GM19395 (cell line): ENCODE data around the gene RBPJ.

ENCODE experiments used
- ATAC-seq: cut with Tn5 transposase; IDR thresholded peaks from one replicate; pipeline ENCODE4 v1.9.1; 2021; ENCODE audit warnings: mild to moderate bottlenecking, moderate library complexity; ENCODE audit not compliant: unreplicated experiment

RBPJ gene

DNA sequence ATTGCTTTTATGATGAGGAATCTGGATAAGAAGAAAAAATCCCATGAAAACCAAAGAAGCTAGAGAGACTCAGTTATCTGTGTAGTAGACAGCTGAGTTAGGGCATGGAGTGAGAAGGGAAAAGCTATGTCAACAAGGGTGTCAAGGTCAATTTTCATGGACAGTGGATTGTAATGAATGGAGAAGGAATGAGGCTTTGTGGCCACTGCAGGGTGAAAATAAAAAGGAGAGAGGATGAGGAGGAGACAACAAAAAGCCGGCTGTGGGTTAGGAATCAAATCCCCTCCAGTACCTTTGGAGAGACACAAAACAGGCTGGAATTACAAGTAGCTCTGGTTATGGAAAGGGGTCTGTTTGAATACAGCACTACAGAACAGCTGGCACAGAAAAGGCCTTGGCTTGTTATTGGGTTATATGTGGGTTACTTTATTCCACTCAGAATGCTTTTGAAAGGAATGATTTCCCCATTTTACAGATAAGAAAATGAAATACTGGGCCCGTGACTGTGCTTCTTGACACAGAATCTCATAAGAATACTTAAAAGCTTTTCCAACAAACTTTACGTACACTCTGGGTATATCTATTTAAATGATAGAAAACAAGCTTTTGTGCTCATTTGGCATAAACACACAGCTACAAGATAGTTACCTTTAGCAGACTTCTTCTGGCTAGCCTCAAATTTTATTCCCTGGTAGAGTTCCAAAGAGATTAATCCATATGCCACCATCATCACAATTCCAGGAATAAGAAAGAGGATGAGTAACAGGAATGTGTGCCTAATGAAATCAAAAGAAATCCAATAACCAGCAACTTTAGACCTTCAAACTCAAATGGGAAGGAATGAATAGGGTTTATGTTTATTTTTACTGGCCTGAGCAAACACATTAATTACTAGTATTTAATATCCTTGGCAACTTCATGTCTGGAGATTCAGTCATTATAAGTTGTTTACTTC is 162.0 kb downstream of the RBPJ start:
- ATAC-seq, result no peak

DNA sequence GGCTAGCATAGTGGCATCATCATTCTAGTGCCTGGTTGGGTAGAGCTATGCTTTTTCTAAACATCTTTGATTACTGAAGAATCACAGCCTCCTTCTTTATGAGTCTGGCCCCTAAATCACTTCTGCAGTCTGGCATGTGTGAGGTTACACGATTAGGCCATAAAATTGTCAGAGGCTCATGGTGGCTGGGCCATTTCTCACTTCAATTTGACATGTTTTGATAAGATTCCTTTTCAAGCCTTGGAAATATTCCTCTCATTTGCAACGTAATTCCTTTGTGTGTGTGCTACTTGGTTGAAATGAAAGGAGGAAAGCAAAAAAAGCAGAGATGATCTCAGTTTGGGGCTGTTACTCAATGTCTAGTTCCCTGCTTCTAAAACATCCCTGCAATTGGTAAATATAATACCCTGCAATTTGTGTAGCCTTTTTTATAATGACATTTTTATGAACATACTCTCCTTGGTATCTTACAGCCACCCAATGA is 163.3 kb downstream of the RBPJ start:
- ATAC-seq, result no peak

DNA sequence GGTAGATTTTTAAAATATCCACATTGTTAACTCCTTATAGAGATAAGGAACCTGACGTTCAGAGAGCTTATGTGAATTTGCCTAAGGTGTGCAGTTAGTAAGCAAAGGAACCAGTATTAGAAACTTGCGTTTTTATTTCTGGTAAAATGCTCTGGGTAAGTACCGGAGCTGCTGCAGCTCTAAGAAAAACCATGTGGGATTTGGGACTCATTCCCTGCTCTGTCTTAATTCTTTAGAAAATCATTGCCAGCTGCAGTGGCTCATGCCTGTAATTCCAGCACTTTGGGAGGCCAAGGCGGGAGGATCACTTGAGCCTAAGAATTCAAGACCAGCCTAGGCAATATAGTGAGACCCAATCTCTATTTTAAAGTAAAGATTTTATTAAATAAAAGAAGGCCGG is 163.7 kb downstream of the RBPJ start:
- no peak for ATAC-seq
